IMR-90 (cell line): ENCODE results near the gene ZNF594. TPM values are rescaled to one million over a fixed set of nuclear protein-coding genes. Genes with fewer than 3 reads are reported as not detected.

Experiments
- ATAC-seq: fragments of 200-7000 bp; cut with Tn5 transposase; 2 replicates; pipeline ENCODE4 v1.9.1; 2020; ENCODE audit warnings: low read depth, mild to moderate bottlenecking, moderate library complexity
- BruUV-seq: library from RNA; stranded (reverse); fragments of 400-500 nt; replicated peaks from 2 replicates; lab custom pipeline; 2021; lab: Mats Ljungman, UMichigan
- CTCF ChIA-PET: fragments of 300-600 bp; formaldehyde crosslinking; extraction: SDS; loops from one replicate; lab custom pipeline; 2021; ENCODE audit warnings: antibody characterized with exemption; lab: Yijun Ruan, JAX
- POLR2A ChIA-PET: fragments of 300-600 bp; sonication (Branson Sonifier 250); formaldehyde crosslinking; loops from one replicate; lab custom pipeline; 2022; ENCODE audit warnings: antibody characterized with exemption; ENCODE audit not compliant: unreplicated experiment; lab: Charles Lee
- DNase-seq: peaks from one replicate; pipeline ENCODE4 v3.0.0; 2013
- H2AFZ ChIP-seq: replicated peaks from 2 replicates; pipeline ENCODE3; 2013; ENCODE audit warnings: low read length, mild to moderate bottlenecking; ENCODE audit not compliant: poor library complexity
- H2AK5ac ChIP-seq: 2 replicates; pipeline ENCODE4 v1.6.1; 2013; ENCODE audit warnings: low read depth, low read length, inconsistent platforms
- H2AK9ac ChIP-seq: replicated peaks from 2 replicates; pipeline ENCODE3; 2013; ENCODE audit warnings: mild to moderate bottlenecking, low read depth, low read length, moderate library complexity; ENCODE audit not compliant: poor library complexity
- H2BK120ac ChIP-seq: 2 replicates; pipeline ENCODE4 v1.6.1; 2013; ENCODE audit warnings: low read depth, low read length, inconsistent platforms
- H2BK15ac ChIP-seq: 3 replicates; pipeline ENCODE4 v1.6.1; 2013; ENCODE audit warnings: low read depth, low read length, inconsistent platforms
- H2BK20ac ChIP-seq: 2 replicates; pipeline ENCODE4 v1.6.1; 2013; ENCODE audit warnings: low read depth, mild to moderate bottlenecking, inconsistent platforms, low read length, moderate library complexity
- H2BK5ac ChIP-seq: 2 replicates; pipeline ENCODE4 v1.6.1; 2013; ENCODE audit warnings: mild to moderate bottlenecking, low read depth, low read length, inconsistent platforms; ENCODE audit not compliant: poor library complexity, severe bottlenecking
- H3K14ac ChIP-seq: replicated peaks from 2 replicates; pipeline ENCODE4 v1.6.1; 2013; ENCODE audit warnings: low read depth, low read length, inconsistent platforms
- H3K18ac ChIP-seq: 2 replicates; pipeline ENCODE4 v1.6.1; 2013; ENCODE audit warnings: low read depth, low read length, control low read depth
- H3K23ac ChIP-seq: 2 replicates; pipeline ENCODE4 v1.6.1; 2013; ENCODE audit warnings: low read depth, low read length, inconsistent platforms
- H3K27ac ChIP-seq: 2 replicates; pipeline ENCODE4 v1.5.1; 2013; ENCODE audit warnings: mild to moderate bottlenecking, control low read depth, low read length; ENCODE audit not compliant: insufficient read depth
- H3K27me3 ChIP-seq: 2 replicates; pipeline ENCODE4 v1.6.1; 2013; ENCODE audit warnings: low read length; ENCODE audit not compliant: control insufficient read depth, insufficient read depth
- H3K36me3 ChIP-seq: 2 replicates; pipeline ENCODE4 v1.6.1; 2013; ENCODE audit warnings: low read length, mixed read lengths; ENCODE audit not compliant: control insufficient read depth, insufficient read depth
- H3K4ac ChIP-seq: 2 replicates; pipeline ENCODE4 v1.6.1; 2013; ENCODE audit warnings: low read depth, low read length, inconsistent platforms
- H3K4me1 ChIP-seq: 2 replicates; pipeline ENCODE4 v1.6.1; 2013; ENCODE audit warnings: low read length, mixed read lengths; ENCODE audit not compliant: control insufficient read depth, insufficient read depth
- H3K4me2 ChIP-seq: 2 replicates; pipeline ENCODE4 v1.6.1; 2013; ENCODE audit warnings: low read depth, mild to moderate bottlenecking, control low read depth, low read length, moderate library complexity
- H3K4me3 ChIP-seq: 2 replicates; pipeline ENCODE4 v1.5.1; 2013; ENCODE audit warnings: low read depth, mild to moderate bottlenecking, control low read depth, low read length, moderate library complexity; ENCODE audit not compliant: insufficient read depth
- H3K56ac ChIP-seq: 2 replicates; pipeline ENCODE4 v1.6.1; 2013; ENCODE audit warnings: low read length, inconsistent platforms; ENCODE audit not compliant: insufficient read depth; ENCODE audit errors: extremely low read depth
- H3K79me1 ChIP-seq, 2 experiments: 2 replicates each; pipeline ENCODE4 v1.6.1; 2013; ENCODE audit warnings: low read length in 2 of 2, inconsistent platforms in 1 of 2, low read depth in 1 of 2
- H3K9ac ChIP-seq: 2 replicates; pipeline ENCODE4 v1.6.1; 2013; ENCODE audit warnings: low read depth, low read length, control low read depth
- H3K9me1 ChIP-seq: 2 replicates; pipeline ENCODE4 v1.6.1; 2013; ENCODE audit warnings: low read length, inconsistent platforms; ENCODE audit not compliant: insufficient read depth
- H3K9me3 ChIP-seq: 2 replicates; pipeline ENCODE4 v1.6.1; 2013; ENCODE audit warnings: low read length; ENCODE audit not compliant: control insufficient read depth, insufficient read depth
- H4K20me1 ChIP-seq: 2 replicates; pipeline ENCODE4 v1.6.1; 2013; ENCODE audit warnings: low read length, inconsistent platforms; ENCODE audit not compliant: insufficient read depth
- H4K5ac ChIP-seq: 2 replicates; pipeline ENCODE4 v1.6.1; 2013; ENCODE audit warnings: mild to moderate bottlenecking, low read depth, low read length, control low read depth
- H4K8ac ChIP-seq, 2 experiments: 2 replicates each; pipeline ENCODE4 v1.6.1; 2013; ENCODE audit warnings: low read depth in 2 of 2, low read length in 2 of 2, control low read depth in 1 of 2, inconsistent platforms in 1 of 2
- H4K91ac ChIP-seq: 2 replicates; pipeline ENCODE4 v1.6.1; 2013; ENCODE audit warnings: low read depth, low read length, inconsistent platforms; ENCODE audit not compliant: insufficient read depth
- BHLHE40 ChIP-seq: fragments of 150-350 bp; IDR thresholded peaks from 2 replicates; pipeline ENCODE4 v1.6.1; 2016; ENCODE audit warnings: mild to moderate bottlenecking, low read depth, low read length
- CEBPB ChIP-seq: IDR thresholded peaks from 2 replicates; pipeline ENCODE4 v1.6.1; 2012; ENCODE audit warnings: low read depth, low read length, improper control_type of control experiment
- CHD1 ChIP-seq: IDR thresholded peaks from 2 replicates; pipeline ENCODE4 v1.6.1; 2012; ENCODE audit warnings: low read depth, low read length, improper control_type of control experiment
- FOS ChIP-seq: fragments of 150-350 bp; IDR thresholded peaks from 2 replicates; pipeline ENCODE4 v1.6.1; 2016; ENCODE audit warnings: low read depth, low read length
- MAFK ChIP-seq: IDR thresholded peaks from 2 replicates; pipeline ENCODE4 v1.6.1; 2012; ENCODE audit warnings: low read depth, low read length, improper control_type of control experiment
- MAZ ChIP-seq: IDR thresholded peaks from 2 replicates; pipeline ENCODE4 v1.6.1; 2012; ENCODE audit warnings: low read depth, mild to moderate bottlenecking, low read length, improper control_type of control experiment, moderate library complexity, borderline replicate concordance
- MXI1 ChIP-seq: IDR thresholded peaks from 2 replicates; pipeline ENCODE4 v1.6.1; 2012; ENCODE audit warnings: low read depth, mild to moderate bottlenecking, low read length, moderate library complexity, borderline replicate concordance
- NFE2L2 ChIP-seq: fragments of 150-350 bp; IDR thresholded peaks from 2 replicates; pipeline ENCODE4 v1.6.1; 2016; ENCODE audit warnings: low read depth, mild to moderate bottlenecking, low read length
- POLR2A ChIP-seq: IDR thresholded peaks from 2 replicates; pipeline ENCODE4 v1.6.1; 2012; ENCODE audit warnings: mild to moderate bottlenecking, low read depth, low read length
- RAD21 ChIP-seq: IDR thresholded peaks from 2 replicates; pipeline ENCODE4 v1.6.1; 2012; ENCODE audit warnings: low read length, improper control_type of control experiment
- RCOR1 ChIP-seq: IDR thresholded peaks from 2 replicates; pipeline ENCODE4 v1.6.1; 2012; ENCODE audit warnings: mild to moderate bottlenecking, low read length, improper control_type of control experiment; ENCODE audit not compliant: insufficient replicate concordance
- RFX5 ChIP-seq: IDR thresholded peaks from 2 replicates; pipeline ENCODE4 v1.8.0; 2012; ENCODE audit warnings: low read depth, mild to moderate bottlenecking, low read length, moderate library complexity
- SMC3 ChIP-seq: fragments of 150-350 bp; IDR thresholded peaks from 2 replicates; pipeline ENCODE4 v1.6.1; 2016; ENCODE audit warnings: low read depth, mild to moderate bottlenecking, antibody characterized with exemption, low read length, moderate library complexity
- WGBS, 2 experiments: methylation state at CpG; one replicate each; pipeline versions ENCODE4 v1.1.5 to v1.1.7; 2013; ENCODE audit warnings: missing lambda C conversion rate in 2 of 2; ENCODE audit not compliant: insufficient read length in 1 of 2; ENCODE audit errors: extremely low coverage in 2 of 2; 5-methylcytosine and 5-hydroxymethylcytosine counted together
- dilution Hi-C: fragments of 300-500 bp; cut with HindIII; formaldehyde crosslinking; loops from one replicate; pipeline ENCODE4 v1.14.3; 2018; ENCODE audit warnings: low sequenced_read_pairs; ENCODE audit not compliant: unreplicated experiment
- in situ Hi-C: fragments of 300-500 bp; cut with MboI; formaldehyde crosslinking; loops from 3 replicates; pipeline ENCODE4 v1.14.3; 2019; ENCODE audit warnings: low sequenced_read_pairs, inconsistent platforms, mixed read lengths
- intact Hi-C: fragments of 100-400 bp; cut with micrococcal nuclease; formaldehyde crosslinking; loops from 2 replicates; pipeline ENCODE4 v1.10.0; 2022
- polyA plus RNA-seq, 3 experiments: library from polyadenylated mRNA; depleted of rRNA; stranded (reverse); fragments of >200 nt; gene quantifications; 2 replicates each; pipeline ENCODE4 v1.2.3, GENCODE V29; 2012; ENCODE audit warnings: low replicate concordance in 1 of 3
- total RNA-seq: library from RNA; depleted of rRNA; stranded (reverse); fragments of >200 nt; gene quantifications from 2 replicates; pipeline ENCODE4 v1.2.3, GENCODE V29; 2012
- TF ChIP-seq, protein P1 (sequence below): fragments of 150-350 bp; IDR thresholded peaks from 2 replicates; pipeline ENCODE4 v1.6.1; 2016; ENCODE audit warnings: low read depth, mild to moderate bottlenecking, low read length, moderate library complexity, borderline replicate concordance
- TF ChIP-seq, protein P2 (sequence below): conservative IDR thresholded peaks from 2 replicates; pipeline ENCODE4 v1.5.1; 2012; ENCODE audit warnings: mild to moderate bottlenecking, low read depth, low read length, improper control_type of control experiment
- TF ChIP-seq, protein P3 (sequence below): fragments of 150-350 bp; IDR thresholded peaks from 2 replicates; pipeline ENCODE4 v1.6.1; 2017; ENCODE audit warnings: mild to moderate bottlenecking, antibody characterized with exemption, low read length, low read depth

Gene ZNF594
- total and polyA plus RNA-seq, 2 of the 4 experiments (the other 2 are of a cell fraction) = 2.5 to 7.2 TPM

DNA sequence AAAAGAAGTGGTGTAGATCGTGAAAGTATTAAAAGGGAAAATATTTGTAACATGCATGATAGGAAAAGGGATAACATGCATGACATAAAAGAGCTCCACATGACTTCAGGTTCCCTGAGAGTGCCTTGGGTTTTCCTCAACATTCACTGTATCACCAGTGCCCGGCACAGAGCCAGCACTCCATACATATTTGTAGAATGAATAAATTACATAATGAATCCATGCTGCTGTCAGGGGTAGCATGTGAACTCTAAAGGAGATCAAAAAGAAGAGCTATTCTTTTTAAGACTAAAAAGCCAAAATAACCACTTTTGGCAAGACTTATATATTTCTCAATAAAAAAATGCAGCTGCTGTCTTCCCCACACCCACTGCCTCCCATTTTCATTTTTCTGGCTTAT is 2.7 kb upstream of the ZNF594 start:
- intact Hi-C loops (no loop called here), dilution Hi-C loops (no loop called here), in situ Hi-C loops (no loop called here)
- Histone ChIP-seq H3K9me3 (peaks cover 11% of the 10 kb centered on the region), H3K4me1 (0 out of 2 replicates have a peak, but pooled peaks cover 2% of the 10 kb centered on the region), H3K9me1 (peaks cover 5% of the 10 kb centered on the region), H3K36me3 (peaks cover 3% of the 10 kb centered on the region), H2AK5ac (no peak overlapping the region), H4K5ac (no peak overlapping the region), H2BK20ac (no peak overlapping the region), H3K4me3 (no peak overlapping the region), H3K4me2 (no peak overlapping the region), H3K79me1 (peaks cover 20 to 21% of the 10 kb centered on the region in 2 experiments), H4K91ac (no peak overlapping the region), H2BK5ac (no peak overlapping the region), H2BK15ac (no peak overlapping the region), H3K14ac (no peak overlapping the region), H4K8ac (no peak overlapping the region), H3K18ac (no peak overlapping the region), H2AK9ac (no peak overlapping the region), H3K27me3 (no peaks in the 10 kb centered on the region), H2BK120ac (no peak overlapping the region), H3K27ac (no peak overlapping the region), H4K20me1 (no peaks in the 10 kb centered on the region), H3K4ac (no peak overlapping the region), H3K56ac (no peak overlapping the region), H2AFZ (no peak overlapping the region), H3K23ac (no peak overlapping the region), H3K9ac (no peak overlapping the region)
- TF ChIP-seq BHLHE40 (no peak), CEBPB (no peak), MAFK (no peak), POLR2A (no peak), FOS (no peak), NFE2L2 (no peak), RAD21 (no peak), RFX5 (no peak), CHD1 (no peak), MXI1 (no peak), MAZ (no peak), SMC3 (no peak), RCOR1 (no peak)
- TF ChIP-seq, protein P1, sequence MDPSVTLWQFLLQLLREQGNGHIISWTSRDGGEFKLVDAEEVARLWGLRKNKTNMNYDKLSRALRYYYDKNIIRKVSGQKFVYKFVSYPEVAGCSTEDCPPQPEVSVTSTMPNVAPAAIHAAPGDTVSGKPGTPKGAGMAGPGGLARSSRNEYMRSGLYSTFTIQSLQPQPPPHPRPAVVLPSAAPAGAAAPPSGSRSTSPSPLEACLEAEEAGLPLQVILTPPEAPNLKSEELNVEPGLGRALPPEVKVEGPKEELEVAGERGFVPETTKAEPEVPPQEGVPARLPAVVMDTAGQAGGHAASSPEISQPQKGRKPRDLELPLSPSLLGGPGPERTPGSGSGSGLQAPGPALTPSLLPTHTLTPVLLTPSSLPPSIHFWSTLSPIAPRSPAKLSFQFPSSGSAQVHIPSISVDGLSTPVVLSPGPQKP = no peak
- TF ChIP-seq, protein P2, sequence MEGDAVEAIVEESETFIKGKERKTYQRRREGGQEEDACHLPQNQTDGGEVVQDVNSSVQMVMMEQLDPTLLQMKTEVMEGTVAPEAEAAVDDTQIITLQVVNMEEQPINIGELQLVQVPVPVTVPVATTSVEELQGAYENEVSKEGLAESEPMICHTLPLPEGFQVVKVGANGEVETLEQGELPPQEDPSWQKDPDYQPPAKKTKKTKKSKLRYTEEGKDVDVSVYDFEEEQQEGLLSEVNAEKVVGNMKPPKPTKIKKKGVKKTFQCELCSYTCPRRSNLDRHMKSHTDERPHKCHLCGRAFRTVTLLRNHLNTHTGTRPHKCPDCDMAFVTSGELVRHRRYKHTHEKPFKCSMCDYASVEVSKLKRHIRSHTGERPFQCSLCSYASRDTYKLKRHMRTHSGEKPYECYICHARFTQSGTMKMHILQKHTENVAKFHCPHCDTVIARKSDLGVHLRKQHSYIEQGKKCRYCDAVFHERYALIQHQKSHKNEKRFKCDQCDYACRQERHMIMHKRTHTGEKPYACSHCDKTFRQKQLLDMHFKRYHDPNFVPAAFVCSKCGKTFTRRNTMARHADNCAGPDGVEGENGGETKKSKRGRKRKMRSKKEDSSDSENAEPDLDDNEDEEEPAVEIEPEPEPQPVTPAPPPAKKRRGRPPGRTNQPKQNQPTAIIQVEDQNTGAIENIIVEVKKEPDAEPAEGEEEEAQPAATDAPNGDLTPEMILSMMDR = no peak
- TF ChIP-seq, protein P3, sequence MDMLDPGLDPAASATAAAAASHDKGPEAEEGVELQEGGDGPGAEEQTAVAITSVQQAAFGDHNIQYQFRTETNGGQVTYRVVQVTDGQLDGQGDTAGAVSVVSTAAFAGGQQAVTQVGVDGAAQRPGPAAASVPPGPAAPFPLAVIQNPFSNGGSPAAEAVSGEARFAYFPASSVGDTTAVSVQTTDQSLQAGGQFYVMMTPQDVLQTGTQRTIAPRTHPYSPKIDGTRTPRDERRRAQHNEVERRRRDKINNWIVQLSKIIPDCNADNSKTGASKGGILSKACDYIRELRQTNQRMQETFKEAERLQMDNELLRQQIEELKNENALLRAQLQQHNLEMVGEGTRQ = no peak
- CTCF ChIA-PET = interaction anchor here (0.6 to 0.7 kb wide), 2 partner anchors 43 to 404 kb away, joined by 3 to 4 read pairs; no protein-coding TSS in a partner anchor
- POLR2A ChIA-PET = no interaction called here
- no peak for ATAC-seq
- BruUV-seq = no TSS peak
- no peak for DNase-seq
- 100% methylated on average over 1 of the region's 2 CpGs; no CpG with 5 or more reads in 1 of the 2 experiments for WGBS, 2 experiments
